ENCODE results near the gene CFAP70. TPM values are rescaled to one million over a fixed set of nuclear protein-coding genes. Genes with fewer than 3 reads are reported as not detected.
"Not testable (repeated sequence)": the region's sequence is repeated elsewhere in the genome, so short reads cannot be mapped to it uniquely, and the experiment has no call there.

The CFAP70 gene
- total RNA-seq, 1 donor from 2014 or later: 1.4 TPM

GRCh38 chr10:73262105-73262730, 96.4 kb downstream of the CFAP70 start:
- intact Hi-C loops (cut with DNase I): no loop called here
- no peak for DNase-seq (ENCODE audit: low spot score)

- no peak for DNase-seq (ENCODE audit: low spot score)
- intact Hi-C loops (cut with DNase I): no loop called here
Measured at GRCh38 chr10:73261362-73261995, 97.2 kb downstream of the CFAP70 start.

GRCh38 chr10:73258612-73259011, 100.1 kb downstream of the CFAP70 start:
- intact Hi-C loops (cut with DNase I); DNase-seq (ENCODE audit: low spot score): not testable (repeated sequence)

- intact Hi-C loops (cut with DNase I): no loop called here
- DNase-seq (ENCODE audit: low spot score): no peak
Measured at GRCh38 chr10:73253225-73253555, 105.5 kb downstream of the CFAP70 start.

- intact Hi-C loops (cut with DNase I): no loop called here
- peak; percentile 96 for DNase-seq (ENCODE audit: low spot score)
Measured at GRCh38 chr10:73252445-73253224, 106.0 kb downstream of the CFAP70 start, which contains the start of gene MRPS16. Gene MRPS16 (minus strand): TSS chr10:73252644. CDS start chr10:73252482, 162 bp downstream.

GRCh38 chr10:73251683-73252444, 106.8 kb downstream of the CFAP70 start:
- intact Hi-C loops (cut with DNase I): no loop called here

GRCh38 chr10:73248259-73248724, 110.4 kb downstream of the CFAP70 start:
- intact Hi-C loops (cut with DNase I): loop anchor here (5.0 kb wide), 1 partner anchor 81 kb away; the partner anchor contains the start of genes ECD and FAM149B1
- no peak for DNase-seq (ENCODE audit: low spot score)

More at GRCh38 chr10:73251683-73252444, 106.8 kb downstream of the CFAP70 start:
- no peak for DNase-seq (ENCODE audit: low spot score)

GRCh38 chr10:73247509-73248258, 111.0 kb downstream of the CFAP70 start:
- intact Hi-C loops (cut with DNase I): loop anchor here (5.0 kb wide), 1 partner anchor 80 kb away; the partner anchor contains the start of genes ECD and FAM149B1
- DNase-seq (ENCODE audit: low spot score): no peak

- intact Hi-C loops (cut with DNase I): loop anchor here (5.0 kb wide), 1 partner anchor 80 kb away; the partner anchor contains the start of genes ECD and FAM149B1
- peak; percentile 97 for DNase-seq (ENCODE audit: low spot score)
Measured at GRCh38 chr10:73246646-73247508, 111.8 kb downstream of the CFAP70 start, which contains the start of gene DNAJC9. Gene DNAJC9 (minus strand): TSS chr10:73247255. CDS start chr10:73247189, 66 bp downstream.

GRCh38 chr10:73246322-73246645, 112.4 kb downstream of the CFAP70 start:
- DNase-seq (ENCODE audit: low spot score): no peak
- intact Hi-C loops (cut with DNase I): loop anchor here (5.0 kb wide), 1 partner anchor 79 kb away; the partner anchor contains the start of genes ECD and FAM149B1

- no peak for DNase-seq (ENCODE audit: low spot score)
- intact Hi-C loops (cut with DNase I): loop anchor here (5.0 kb wide), 1 partner anchor 78 kb away; the partner anchor contains the start of genes ECD and FAM149B1
Measured at GRCh38 chr10:73244866-73245477, 113.7 kb downstream of the CFAP70 start.

GRCh38 chr10:73239908-73240307, 118.8 kb downstream of the CFAP70 start:
- no peak for DNase-seq (ENCODE audit: low spot score)
- intact Hi-C loops (cut with DNase I): no loop called here

- DNase-seq (ENCODE audit: low spot score): no peak
- intact Hi-C loops (cut with DNase I): no loop called here
Measured at GRCh38 chr10:73238990-73239566, 119.6 kb downstream of the CFAP70 start.

GRCh38 chr10:73234695-73235094, 124.0 kb downstream of the CFAP70 start:
- intact Hi-C loops (cut with DNase I): no loop called here

GRCh38 chr10:73233883-73234282, 124.8 kb downstream of the CFAP70 start:
- no peak for DNase-seq (ENCODE audit: low spot score)
- intact Hi-C loops (cut with DNase I): no loop called here

More at GRCh38 chr10:73234695-73235094, 124.0 kb downstream of the CFAP70 start:
- DNase-seq (ENCODE audit: low spot score): no peak

GRCh38 chr10:73232887-73233286, 125.8 kb downstream of the CFAP70 start:
- intact Hi-C loops (cut with DNase I): no loop called here

GRCh38 chr10:73229567-73229966, 129.1 kb downstream of the CFAP70 start:
- no peak for DNase-seq (ENCODE audit: low spot score)
- intact Hi-C loops (cut with DNase I): no loop called here

More at GRCh38 chr10:73232887-73233286, 125.8 kb downstream of the CFAP70 start:
- DNase-seq (ENCODE audit: low spot score): no peak

All from cardiac septum (tissue), 1 donor.